Measurements from ENCODE around the gene LBHD1. TPM values are rescaled to one million over a fixed set of nuclear protein-coding genes. Genes with fewer than 3 reads are reported as not detected.

LBHD1 gene
- 13.2 and 16.1 TPM in 2 replicates for total RNA-seq (2021)
- percentile 67 among the genes with signal in this experiment for Bru-seq, nascent RNA
- BruChase-seq, experiment 1, labeled RNA remaining after a 2-hour chase = percentile 71 among the genes with signal in this experiment
- percentile 74 among the genes with signal in this experiment for BruChase-seq, experiment 2, labeled RNA remaining after a 6-hour chase
- long read RNA-seq, partial matches to known transcripts = 4 of 9 reads
- long read RNA-seq, other reads (novel, unspliced or antisense) = 3 of 9 reads

- Histone ChIP-seq H3K9me2 (ENCODE audit: insufficient read depth) (no peaks in the 10 kb centered on the region), H3K4me2 (peak within 1 kb of the TSS; percentile 72), H2AFZ (peak within 1 kb of the TSS; percentile 83), H3K27ac (peak within 1 kb of the TSS; percentile 79), H3K36me3 (ENCODE audit: low read depth) (peaks cover 19% of the 10 kb centered on the region), H3F3A (ENCODE audit: insufficient read depth, low read depth) (peaks cover 86% of the 10 kb centered on the region), H3K4me1 (replicated peaks; ENCODE audit: insufficient read depth) (peaks cover 46% of the 10 kb centered on the region), H4K20me1 (ENCODE audit: insufficient read depth) (peaks cover 5% of the 10 kb centered on the region; the same call in 1 of the 2 replicates), H3K9me3 (ENCODE audit: insufficient read depth, low read depth) (no peaks in the 10 kb centered on the region), H3K27me3 (ENCODE audit: insufficient read depth, low read depth) (no peaks in the 10 kb centered on the region), H3K4me3 (peak within 1 kb of the TSS; percentile 79), H3K79me2 (ENCODE audit: low read depth) (peaks cover 74% of the 10 kb centered on the region)
- BruUV-seq (replicated peaks) = no TSS peak
- CTCF ChIA-PET = interaction anchor here (0.6 kb wide), 2 partner anchors 80 to 194 kb away, joined by 3 to 7 read pairs; partner anchors contain the start of gene TUT1
- intact Hi-C loops (cut with micrococcal nuclease; ENCODE audit: unreplicated experiment) = loop anchor here (5.0 to 10.0 kb wide), 2 partner anchors 56 to 93 kb away; partner anchors contain the start of genes HNRNPUL2, POLR2G and TTC9C
- TF ChIP-seq EZH2 (IDR thresholded peaks at IDR 0.05; ENCODE audit: low read depth) = no peak
- no peak for TF ChIP-seq CTCF (conservative IDR thresholded peaks at IDR 0.05)
- peak; percentile 75 to 80 for DNase-seq
- POLR2A ChIA-PET (ENCODE audit: unreplicated experiment) = interaction anchor here (0.6 to 1.7 kb wide), 11 partner anchors 52 to 179 kb away, joined by 3 to 7 read pairs (median 5); partner anchors contain the start of genes HNRNPUL2 and TUT1
Measured at GRCh38 chr11:62671608-62672389, at the start of gene LBHD1, which contains the start of gene UQCC3. Gene LBHD1 (minus strand): TSS chr11:62672267. CDS start chr11:62670031, 2,236 bp downstream. Gene UQCC3 (plus strand): TSS chr11:62671673. CDS start chr11:62671746, 73 bp downstream.

GRCh38 chr11:62719302-62719978 is 47.4 kb upstream of the LBHD1 start:
- H3K4me1 ChIP-seq (replicated peaks; ENCODE audit: insufficient read depth) = peaks cover 11% of the 10 kb centered on the region
- H3F3A ChIP-seq (ENCODE audit: insufficient read depth, low read depth) = peaks cover 64% of the 10 kb centered on the region
- no peak overlapping the region for H3K4me2 ChIP-seq
- H3K27me3 ChIP-seq (ENCODE audit: insufficient read depth, low read depth) = no peaks in the 10 kb centered on the region
- no peak overlapping the region for H3K4me3 ChIP-seq
- peaks cover 14% of the 10 kb centered on the region for H4K20me1 ChIP-seq (ENCODE audit: insufficient read depth)
- H3K36me3 ChIP-seq (ENCODE audit: low read depth) = peaks cover 86% of the 10 kb centered on the region
- TF ChIP-seq EZH2 (IDR thresholded peaks at IDR 0.05; ENCODE audit: low read depth) = no peak
- TF ChIP-seq CTCF (conservative IDR thresholded peaks at IDR 0.05) = no peak
- POLR2A ChIA-PET (ENCODE audit: unreplicated experiment) = no interaction called here
- H3K27ac ChIP-seq = no peak overlapping the region
- intact Hi-C loops (cut with micrococcal nuclease; ENCODE audit: unreplicated experiment) = no loop called here
- H3K9me2 ChIP-seq (ENCODE audit: insufficient read depth) = no peaks in the 10 kb centered on the region
- peaks cover 89% of the 10 kb centered on the region for H3K79me2 ChIP-seq (ENCODE audit: low read depth)
- no peak for DNase-seq
- no peaks in the 10 kb centered on the region for H3K9me3 ChIP-seq (ENCODE audit: insufficient read depth, low read depth)
- H2AFZ ChIP-seq = no peak overlapping the region
- CTCF ChIA-PET = no interaction called here
- BruUV-seq (replicated peaks) = no TSS peak

GRCh38 chr11:62716816-62717215 is 44.7 kb upstream of the LBHD1 start:
- CTCF ChIA-PET = interaction anchor here (0.5 to 0.6 kb wide), 2 partner anchors 48 to 969 kb away, joined by 3 to 9 read pairs; no protein-coding TSS in a partner anchor

More at GRCh38 chr11:62716816-62717215, 44.7 kb upstream of the LBHD1 start:
- Histone ChIP-seq H3K27ac (no peak overlapping the region), H3K9me2 (ENCODE audit: insufficient read depth) (no peaks in the 10 kb centered on the region), H3K4me3 (no peak overlapping the region), H3K79me2 (ENCODE audit: low read depth) (peaks cover 62% of the 10 kb centered on the region), H2AFZ (no peak overlapping the region), H3K9me3 (ENCODE audit: insufficient read depth, low read depth) (no peaks in the 10 kb centered on the region), H3K4me2 (no peak overlapping the region), H4K20me1 (ENCODE audit: insufficient read depth) (no peaks in the 10 kb centered on the region), H3K27me3 (ENCODE audit: insufficient read depth, low read depth) (no peaks in the 10 kb centered on the region), H3K4me1 (replicated peaks; ENCODE audit: insufficient read depth) (peaks cover 6% of the 10 kb centered on the region; the same call in 1 of the 2 replicates), H3K36me3 (ENCODE audit: low read depth) (peaks cover 72% of the 10 kb centered on the region), H3F3A (ENCODE audit: insufficient read depth, low read depth) (peaks cover 61% of the 10 kb centered on the region)
- BruUV-seq (replicated peaks) = no TSS peak
- no peak for TF ChIP-seq EZH2 (IDR thresholded peaks at IDR 0.05; ENCODE audit: low read depth)
- no peak for TF ChIP-seq CTCF (conservative IDR thresholded peaks at IDR 0.05)
- intact Hi-C loops (cut with micrococcal nuclease; ENCODE audit: unreplicated experiment) = no loop called here
- DNase-seq = no peak
- POLR2A ChIA-PET (ENCODE audit: unreplicated experiment) = interaction anchor here (0.6 kb wide), 1 partner anchor 11 kb away, joined by 5 read pairs; the partner anchor contains the start of gene HNRNPUL2
